Measurements from ENCODE around the gene MTMR10.

GRCh38 chr15:30990446-30991254 is 778 bp downstream of the MTMR10 start:
- TF ChIP-seq, protein P1, sequence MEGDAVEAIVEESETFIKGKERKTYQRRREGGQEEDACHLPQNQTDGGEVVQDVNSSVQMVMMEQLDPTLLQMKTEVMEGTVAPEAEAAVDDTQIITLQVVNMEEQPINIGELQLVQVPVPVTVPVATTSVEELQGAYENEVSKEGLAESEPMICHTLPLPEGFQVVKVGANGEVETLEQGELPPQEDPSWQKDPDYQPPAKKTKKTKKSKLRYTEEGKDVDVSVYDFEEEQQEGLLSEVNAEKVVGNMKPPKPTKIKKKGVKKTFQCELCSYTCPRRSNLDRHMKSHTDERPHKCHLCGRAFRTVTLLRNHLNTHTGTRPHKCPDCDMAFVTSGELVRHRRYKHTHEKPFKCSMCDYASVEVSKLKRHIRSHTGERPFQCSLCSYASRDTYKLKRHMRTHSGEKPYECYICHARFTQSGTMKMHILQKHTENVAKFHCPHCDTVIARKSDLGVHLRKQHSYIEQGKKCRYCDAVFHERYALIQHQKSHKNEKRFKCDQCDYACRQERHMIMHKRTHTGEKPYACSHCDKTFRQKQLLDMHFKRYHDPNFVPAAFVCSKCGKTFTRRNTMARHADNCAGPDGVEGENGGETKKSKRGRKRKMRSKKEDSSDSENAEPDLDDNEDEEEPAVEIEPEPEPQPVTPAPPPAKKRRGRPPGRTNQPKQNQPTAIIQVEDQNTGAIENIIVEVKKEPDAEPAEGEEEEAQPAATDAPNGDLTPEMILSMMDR (IDR thresholded peaks at IDR 0.05; ENCODE audit: extremely low read depth in 1 of 2, insufficient read depth in 1 of 2, low read depth in 1 of 2, low read length in 2 of 2) = no peak
- TF ChIP-seq POLR2A (IDR thresholded peaks at IDR 0.05; ENCODE audit: low read depth, low read length) = no peak
- TF ChIP-seq, protein P2, sequence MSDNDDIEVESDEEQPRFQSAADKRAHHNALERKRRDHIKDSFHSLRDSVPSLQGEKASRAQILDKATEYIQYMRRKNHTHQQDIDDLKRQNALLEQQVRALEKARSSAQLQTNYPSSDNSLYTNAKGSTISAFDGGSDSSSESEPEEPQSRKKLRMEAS (IDR thresholded peaks at IDR 0.05; ENCODE audit: insufficient read depth, insufficient read length) = no peak
